Ovary (tissue), 9 donors: Measurements from ENCODE around the gene MTHFR. TPM values are rescaled to one million over a fixed set of nuclear protein-coding genes. Genes with fewer than 3 reads are reported as not detected.

Experiments used
- DNase-seq, 5 donors: peaks; one replicate each; pipeline ENCODE4 v3.0.0-alpha.2; 2019 to 2020
- H3K27ac ChIP-seq, 2 donors: fragments of 200-600 bp; one replicate each; pipeline versions ENCODE4 v1.5.1 to v1.8.0; 2019 to 2022
- H3K27me3 ChIP-seq: fragments of 200-600 bp; one replicate; pipeline ENCODE4 v1.8.0; 2022
- H3K36me3 ChIP-seq: fragments of 200-600 bp; sonication (generic); one replicate; pipeline ENCODE4 v1.5.1; 2019
- H3K4me1 ChIP-seq: one replicate; pipeline ENCODE4 v1.8.1; 2013; ENCODE audit warnings: mild to moderate bottlenecking, moderate library complexity; ENCODE audit not compliant: insufficient read depth
- H3K4me3 ChIP-seq: fragments of 200-600 bp; sonication (generic); one replicate; pipeline ENCODE4 v1.5.1; 2017
- H3K9me3 ChIP-seq, 2 donors: fragments of 200-600 bp in 1 of 2; sonication (generic) in 1 of 2; one replicate each; pipeline versions ENCODE4 v1.5.1 to v1.8.1; 2013 to 2019; ENCODE audit warnings: mild to moderate bottlenecking in 1 of 2, moderate library complexity in 1 of 2
- EP300 ChIP-seq: sonication (generic); formaldehyde crosslinking; IDR thresholded peaks from one replicate; pipeline ENCODE4 v1.6.1; 2017; ENCODE audit warnings: antibody characterized with exemption
- POLR2A ChIP-seq: fragments of 450-650 bp; IDR thresholded peaks from one replicate; pipeline ENCODE4 v1.6.1; 2017; ENCODE audit warnings: antibody characterized with exemption, mild to moderate bottlenecking, moderate library complexity
- WGBS, 3 donors: extraction: QIAGEN DNeasy Blood & Tissue Kit in 1 of 3; methylation state at CpG; one replicate each; pipeline versions ENCODE4 v1.1.5 to v1.1.7; 2013 to 2017; 5-methylcytosine and 5-hydroxymethylcytosine counted together
- intact Hi-C, 4 donors: fragments of 100-400 bp; cut with DNase I; formaldehyde crosslinking; loops; one replicate each; pipeline versions ENCODE4 v1.11.0 to v1.15.1; 2022 to 2023
- polyA plus RNA-seq, 2 donors: library from polyadenylated mRNA; stranded (reverse); fragments of 200-250 nt in 1 of 2; fragments of 350-450 nt in 1 of 2; fragmentation: Illumina TruSeq in 1 of 2; extraction: RNeasy Lipid Tissue Mini Kit (QIAGEN cat#74804) in 1 of 2; gene quantifications; one replicate each; pipeline ENCODE4 v1.2.3, GENCODE V29; 2013 to 2014
- total RNA-seq, 7 donors: library from RNA; depleted of rRNA in 2 of 7; stranded (reverse); fragments of >200 nt in 2 of 7; fragmentation: NEBNext Ultra II Directional in 3 of 7; extraction: Animal tissue kit (Norgen Biotek cat#: 25700) in 3 of 7; gene quantifications; one replicate each; pipeline versions ENCODE4 v1.1.0 to v1.2.4, GENCODE V29; 2016 to 2023
- TF ChIP-seq, protein P1 (sequence below), 3 donors: fragments of 450-650 bp in 2 of 3; fragments of 200-600 bp in 1 of 3; IDR thresholded peaks; one replicate each; pipeline versions ENCODE4 v1.5.1 to v1.8.0; 2016 to 2022; ENCODE audit warnings: antibody characterized with exemption in 3 of 3, mild to moderate bottlenecking in 1 of 3
- donor health status: DM: no; HTN: no; CAD: no; lungs with moderate emphysema.
- donor health status: DM: no; HTN: no; CAD: no.
- donor health status: Bipolar disorder and iron deficiency.
- donor health status: DM: yes; HTN: yes; CAD: no.
- donor health status: DM: no; HTN: no; CAD: no.
- donor health status: DM: yes; HTN: yes; CAD: no.

MTHFR gene
- total and polyA plus RNA-seq, 9 donors, result 13.1 to 161 (median 55.6) TPM

DNA sequence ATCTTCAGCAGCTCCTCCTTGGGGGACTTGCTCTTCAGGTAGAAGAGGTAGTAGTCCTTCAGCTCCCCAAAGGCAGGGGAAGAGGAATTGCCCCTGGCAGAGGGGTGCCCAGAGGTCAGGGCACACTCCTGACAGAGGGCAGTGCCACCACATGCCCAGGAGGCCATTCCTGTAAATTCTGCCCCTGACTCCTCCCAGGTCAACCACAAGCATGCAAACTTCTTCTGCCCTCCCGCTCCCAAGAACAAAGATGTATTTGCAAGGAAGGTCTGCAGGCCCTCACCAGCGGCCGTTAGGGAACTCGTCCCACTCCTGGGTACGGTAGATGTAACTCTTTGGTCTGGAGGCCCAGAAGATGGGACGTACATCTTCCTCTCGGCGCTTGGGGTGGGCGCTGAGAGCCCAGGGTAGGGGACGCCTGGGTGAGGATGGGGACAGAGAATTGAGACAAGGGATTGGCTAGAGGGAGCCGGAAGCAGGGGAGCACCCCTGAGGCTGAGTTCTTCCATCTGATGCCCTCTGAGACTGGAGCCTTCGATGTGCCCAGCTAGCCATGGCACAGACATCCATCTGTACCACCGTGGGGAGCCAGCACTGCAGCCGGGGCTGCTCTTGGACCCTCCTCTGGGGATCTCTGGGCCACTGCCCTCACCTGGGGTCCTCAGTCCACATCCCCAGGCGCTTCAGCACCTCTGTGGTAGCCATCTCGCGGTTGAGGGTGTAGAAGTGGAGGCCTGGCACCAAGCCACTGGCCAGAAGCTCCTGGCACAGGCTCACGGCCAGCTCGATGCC is 11.1 kb downstream of the MTHFR start:
- H3K36me3 ChIP-seq, result no peaks in the 10 kb centered on the region
- intact Hi-C loops, result loop anchor here in 1 of 4 donors (10.0 kb wide), 1 partner anchor 60 kb away; the partner anchor contains the start of gene AGTRAP
- DNase-seq, result peak in 2 of 5 donors; percentile 33 to 51
- 86 to 92% (median 90%) methylated on average over 19 of the region's 19 CpGs for WGBS, 3 donors
- H3K9me3 ChIP-seq, result no peaks in the 10 kb centered on the region
- H3K27me3 ChIP-seq, result no peaks in the 10 kb centered on the region
- peak overlapping the region; percentile 58 to 59 for H3K27ac ChIP-seq
- no peak for TF ChIP-seq POLR2A
- TF ChIP-seq, protein P1, sequence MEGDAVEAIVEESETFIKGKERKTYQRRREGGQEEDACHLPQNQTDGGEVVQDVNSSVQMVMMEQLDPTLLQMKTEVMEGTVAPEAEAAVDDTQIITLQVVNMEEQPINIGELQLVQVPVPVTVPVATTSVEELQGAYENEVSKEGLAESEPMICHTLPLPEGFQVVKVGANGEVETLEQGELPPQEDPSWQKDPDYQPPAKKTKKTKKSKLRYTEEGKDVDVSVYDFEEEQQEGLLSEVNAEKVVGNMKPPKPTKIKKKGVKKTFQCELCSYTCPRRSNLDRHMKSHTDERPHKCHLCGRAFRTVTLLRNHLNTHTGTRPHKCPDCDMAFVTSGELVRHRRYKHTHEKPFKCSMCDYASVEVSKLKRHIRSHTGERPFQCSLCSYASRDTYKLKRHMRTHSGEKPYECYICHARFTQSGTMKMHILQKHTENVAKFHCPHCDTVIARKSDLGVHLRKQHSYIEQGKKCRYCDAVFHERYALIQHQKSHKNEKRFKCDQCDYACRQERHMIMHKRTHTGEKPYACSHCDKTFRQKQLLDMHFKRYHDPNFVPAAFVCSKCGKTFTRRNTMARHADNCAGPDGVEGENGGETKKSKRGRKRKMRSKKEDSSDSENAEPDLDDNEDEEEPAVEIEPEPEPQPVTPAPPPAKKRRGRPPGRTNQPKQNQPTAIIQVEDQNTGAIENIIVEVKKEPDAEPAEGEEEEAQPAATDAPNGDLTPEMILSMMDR (IDR thresholded peaks at IDR 0.05), result no peak
- TF ChIP-seq EP300, result no peak
- H3K4me3 ChIP-seq, result no peak overlapping the region
- H3K4me1 ChIP-seq, result peaks cover 23% of the 10 kb centered on the region

DNA sequence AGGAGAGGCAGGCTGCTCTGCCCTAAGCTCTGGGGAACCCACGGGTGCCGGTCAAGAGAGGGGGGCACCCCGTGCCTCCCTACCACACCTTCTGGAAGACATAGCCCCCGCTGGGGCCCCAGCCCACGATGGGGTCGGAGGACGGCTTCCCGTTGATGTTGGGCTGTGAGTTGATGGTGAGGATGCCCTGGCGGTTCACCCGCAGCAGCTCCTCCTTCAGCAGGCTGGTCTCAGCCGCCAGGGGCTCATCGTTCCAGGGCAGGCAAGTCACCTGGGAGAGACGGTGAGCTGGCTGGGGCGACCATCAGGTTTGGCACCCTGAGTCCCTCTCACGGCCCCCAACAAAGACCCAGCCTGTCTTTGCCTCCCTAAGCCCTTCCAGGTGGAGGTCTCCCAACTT is 11.9 kb downstream of the MTHFR start:
- Histone ChIP-seq H3K36me3 (no peaks in the 10 kb centered on the region), H3K9me3 (no peaks in the 10 kb centered on the region), H3K27me3 (no peaks in the 10 kb centered on the region), H3K27ac (peak overlapping the region in 1 of 2 donors; percentile 49), H3K4me1 (peaks cover 25% of the 10 kb centered on the region), H3K4me3 (no peak overlapping the region)
- intact Hi-C loops, result loop anchor here in 1 of 4 donors (10.0 kb wide), 1 partner anchor 59 kb away; the partner anchor contains the start of gene AGTRAP
- peak in 2 of 5 donors; percentile 31 to 43 for DNase-seq
- no peak for TF ChIP-seq EP300
- WGBS, 3 donors, result 88 to 96% (median 93%) methylated on average over 11 to 15 of the region's 15 CpGs

DNA sequence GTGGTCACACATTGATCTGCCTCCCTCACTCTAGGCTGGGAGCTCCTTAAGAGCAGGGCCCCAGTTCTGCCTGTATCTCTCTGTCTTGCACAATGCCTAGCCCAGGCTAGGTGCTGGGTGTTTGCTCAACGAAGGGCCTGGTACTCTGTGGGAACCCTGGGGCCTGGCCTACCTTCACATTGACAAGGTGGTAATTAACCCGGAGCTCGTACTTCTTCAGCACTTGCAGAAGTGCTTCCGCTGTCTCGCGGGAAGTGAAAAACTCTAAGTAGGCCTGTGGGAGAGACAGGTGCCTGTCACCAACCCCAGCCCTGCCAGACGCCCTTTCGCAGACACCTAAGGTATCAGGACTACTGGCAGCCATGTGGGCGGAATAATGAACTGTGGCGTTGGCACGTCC is 13.7 kb downstream of the MTHFR start:
- H3K4me1 ChIP-seq, result peaks cover 32% of the 10 kb centered on the region
- H3K9me3 ChIP-seq, result no peaks in the 10 kb centered on the region
- H3K4me3 ChIP-seq, result no peak overlapping the region
- no peaks in the 10 kb centered on the region for H3K27me3 ChIP-seq
- no peaks in the 10 kb centered on the region for H3K36me3 ChIP-seq
- TF ChIP-seq EP300 (no peak), POLR2A (no peak)
- TF ChIP-seq, protein P1 (IDR thresholded peaks at IDR 0.05), result no peak
- 90 to 94% (median 94%) methylated on average over 11 of the region's 11 CpGs for WGBS, 3 donors
- H3K27ac ChIP-seq, result peak overlapping the region; percentile 56 to 98
- intact Hi-C loops, result loop anchor here in 1 of 4 donors (10.0 kb wide), 1 partner anchor 57 kb away; the partner anchor contains the start of gene AGTRAP
- peak in 4 of 5 donors; percentile 43 to 60 (median 46) for DNase-seq

DNA sequence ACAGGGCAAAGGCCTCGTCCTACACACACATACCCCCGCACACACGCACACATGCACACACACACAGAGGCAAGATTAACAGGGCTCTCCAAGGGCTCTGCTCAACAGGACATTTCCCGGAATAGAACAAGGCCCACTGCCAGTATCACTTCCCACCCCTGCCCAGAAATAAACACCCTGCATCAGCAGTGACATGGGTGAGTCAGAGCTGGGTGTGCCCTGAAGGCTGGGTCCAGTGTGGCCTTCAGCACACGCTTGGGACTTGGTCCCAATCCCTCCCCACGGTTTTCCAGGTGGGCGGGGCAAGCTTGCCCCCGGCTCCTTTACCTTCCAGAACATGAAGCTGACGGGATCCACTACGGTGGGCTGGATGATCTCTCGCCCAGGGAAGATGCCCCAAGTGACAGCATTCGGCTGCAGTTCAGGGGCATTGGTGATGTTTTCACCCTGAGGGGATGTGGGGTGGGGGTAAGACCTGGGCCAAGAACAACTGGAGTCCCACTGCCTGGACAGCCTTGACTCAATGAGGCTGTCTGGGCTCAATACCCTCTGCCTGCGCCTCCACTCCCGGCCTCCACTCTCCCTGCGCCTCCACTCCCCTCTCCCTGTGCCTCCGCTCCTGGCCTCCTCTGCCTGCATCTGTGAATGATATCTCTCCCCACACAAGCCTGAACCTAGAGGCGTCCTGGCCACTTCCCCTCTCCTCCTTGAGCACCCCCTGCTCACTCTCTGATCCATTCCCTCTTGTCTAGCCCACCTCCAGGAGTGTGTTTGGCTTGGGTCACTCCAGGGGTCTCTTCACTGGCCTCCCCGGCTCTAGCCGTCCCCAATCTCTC is 14.7 kb downstream of the MTHFR start:
- peak overlapping the region; percentile 56 to 98 for H3K27ac ChIP-seq
- DNase-seq, result peak; percentile 93 to 97 (median 94)
- TF ChIP-seq, protein P1 (IDR thresholded peaks at IDR 0.05), result no peak
- peak; percentile 44 for TF ChIP-seq POLR2A
- TF ChIP-seq EP300, result peak; percentile 100
- WGBS, 3 donors, result 36 to 47% (median 39%) methylated on average over 19 of the region's 19 CpGs
- H3K4me1 ChIP-seq, result peaks cover 30% of the 10 kb centered on the region
- no peaks in the 10 kb centered on the region for H3K9me3 ChIP-seq
- no peaks in the 10 kb centered on the region for H3K36me3 ChIP-seq
- H3K27me3 ChIP-seq, result no peaks in the 10 kb centered on the region
- intact Hi-C loops, result loop anchor here in 1 of 4 donors (10.0 kb wide), 1 partner anchor 56 kb away; the partner anchor contains the start of gene AGTRAP
- H3K4me3 ChIP-seq, result no peak overlapping the region
